HCT116 (cell line): ENCODE results near the gene LIG1. TPM values are rescaled to one million over a fixed set of nuclear protein-coding genes. Genes with fewer than 3 reads are reported as not detected.

Experiments used
- ATAC-seq: fragments of 200-7000 bp; cut with Tn5 transposase; 2 replicates; pipeline ENCODE4 v1.9.1; 2020; ENCODE audit warnings: mild to moderate bottlenecking, moderate library complexity
- BruUV-seq: library from RNA; stranded (reverse); fragments of 400-500 nt; replicated peaks from 2 replicates; lab custom pipeline; 2021; lab: Mats Ljungman, UMichigan
- CTCF ChIA-PET: fragments of 300-600 bp; sonication (Branson Sonifier 250); formaldehyde crosslinking; loops from one replicate; lab custom pipeline; 2021; ENCODE audit warnings: antibody characterized with exemption; lab: Charles Lee
- POLR2A ChIA-PET: fragments of 300-600, 350-600 bp; sonication (Branson Sonifier 250); formaldehyde crosslinking; loops from one replicate; lab custom pipeline; 2021; ENCODE audit warnings: antibody characterized with exemption; lab: Charles Lee
- RAD21 ChIA-PET, 2 experiments: fragments of 300-600 bp; sonication (Branson Sonifier 250); formaldehyde crosslinking; loops; one replicate each; lab custom pipeline; 2023; ENCODE audit warnings: low total read pairs in 2 of 2; ENCODE audit not compliant: uncharacterized antibody in 2 of 2, unreplicated experiment in 2 of 2, low non-redundant PET in 1 of 2; lab: Charles Lee
- DNase-seq: peaks from one replicate; pipeline ENCODE4 v3.0.0-alpha.2; 2010; ENCODE audit warnings: low read depth, low spot score
- H2AFZ ChIP-seq: fragments of 200-600 bp; shearing (Covaris generic), sonication (generic); 2 replicates; pipeline ENCODE4 v1.6.1; 2017; ENCODE audit warnings: low read depth, mixed run types, mixed read lengths, antibody characterized with exemption, low read length; ENCODE audit not compliant: poor library complexity, severe bottlenecking
- H3K27ac ChIP-seq: 2 replicates; pipeline ENCODE4 v1.5.1; 2012; ENCODE audit warnings: low read depth, low read length
- H3K27me3 ChIP-seq: fragments of 200-600 bp; sonication (generic); 2 replicates; pipeline ENCODE4 v1.6.1; 2016; ENCODE audit warnings: mixed run types, low read length, mixed read lengths; ENCODE audit not compliant: insufficient read depth
- H3K36me3 ChIP-seq, 2 experiments: fragments of 200-500 bp in 1 of 2; fragments of 200-600 bp in 1 of 2; sonication (Bioruptor generic) in 1 of 2; sonication (generic) in 1 of 2; 2 replicates each; pipeline versions ENCODE4 v1.5.1 to v1.6.1; 2014 to 2016; ENCODE audit warnings: low read length in 2 of 2, inconsistent platforms in 1 of 2, mixed read lengths in 1 of 2, mixed run types in 1 of 2; ENCODE audit not compliant: insufficient read depth in 2 of 2, control insufficient read depth in 1 of 2
- H3K4me1 ChIP-seq, 2 experiments: fragments of 200-600 bp in 1 of 2; sonication (generic) in 1 of 2; 2 replicates each; pipeline versions ENCODE4 v1.5.1 to v1.6.1; 2012 to 2017; ENCODE audit warnings: low read length in 2 of 2, inconsistent platforms in 1 of 2, mild to moderate bottlenecking in 1 of 2, mixed read lengths in 1 of 2, mixed run types in 1 of 2, moderate library complexity in 1 of 2; ENCODE audit not compliant: insufficient read depth in 2 of 2, control insufficient read depth in 1 of 2
- H3K4me2 ChIP-seq: fragments of 200-600 bp; sonication (generic); 2 replicates; pipeline ENCODE4 v1.6.1; 2017; ENCODE audit warnings: mixed run types, low read length, mixed read lengths
- H3K4me3 ChIP-seq, 2 experiments: fragments of 200-600 bp in 1 of 2; sonication (generic) in 1 of 2; replicated peaks in 1 of 2; 2 replicates each; pipeline ENCODE4 v1.5.1; 2011 to 2016; ENCODE audit warnings: low read length in 2 of 2, control low read depth in 1 of 2, low read depth in 1 of 2, mild to moderate bottlenecking in 1 of 2, mixed read lengths in 1 of 2, mixed run types in 1 of 2
- H3K79me2 ChIP-seq: fragments of 200-600 bp; sonication (generic); 2 replicates; pipeline ENCODE4 v1.6.1; 2017; ENCODE audit warnings: mild to moderate bottlenecking, mixed run types, low read length, moderate library complexity, mixed read lengths; ENCODE audit not compliant: insufficient read depth
- H3K9ac ChIP-seq: fragments of 200-600 bp; sonication (generic); 2 replicates; pipeline ENCODE4 v1.6.1; 2016; ENCODE audit warnings: low read length, mixed read lengths
- H3K9me2 ChIP-seq: fragments of 200-600 bp; sonication (generic), shearing (Covaris generic); 2 replicates; pipeline ENCODE4 v1.6.1; 2017; ENCODE audit warnings: mixed run types, mild to moderate bottlenecking, moderate library complexity; ENCODE audit not compliant: insufficient read depth
- H3K9me3 ChIP-seq, 2 experiments: fragments of 200-500 bp in 1 of 2; fragments of 200-600 bp in 1 of 2; sonication (Bioruptor generic) in 1 of 2; sonication (generic) in 1 of 2; 2 replicates each; pipeline ENCODE4 v1.6.1; 2014 to 2017; ENCODE audit warnings: low read length in 2 of 2, mixed read lengths in 2 of 2, inconsistent platforms in 1 of 2, low read depth in 1 of 2, mild to moderate bottlenecking in 1 of 2, mixed run types in 1 of 2, moderate library complexity in 1 of 2; ENCODE audit not compliant: control insufficient read depth in 1 of 2, insufficient read depth in 1 of 2
- H4K20me1 ChIP-seq: fragments of 200-600 bp; sonication (generic), shearing (Covaris generic); 2 replicates; pipeline ENCODE4 v1.6.1; 2017; ENCODE audit warnings: mixed run types, mild to moderate bottlenecking, moderate library complexity; ENCODE audit not compliant: insufficient read depth
- EZH2 ChIP-seq: fragments of 200-600 bp; sonication (generic); IDR thresholded peaks from 2 replicates; pipeline ENCODE4 v1.6.1; 2017; ENCODE audit warnings: antibody characterized with exemption, mixed run types
- JUND ChIP-seq: IDR thresholded peaks from 2 replicates; pipeline ENCODE4 v1.6.1; 2012
- POLR2A ChIP-seq: IDR thresholded peaks from 2 replicates; pipeline ENCODE4 v1.7.0; 2011; ENCODE audit warnings: borderline replicate concordance; ENCODE audit not compliant: insufficient read depth, insufficient read length; ENCODE audit errors: extremely low read depth
- POLR2AphosphoS5 ChIP-seq: IDR thresholded peaks from 2 replicates; pipeline ENCODE4 v1.6.1; 2011; ENCODE audit warnings: mild to moderate bottlenecking, low read depth, low read length, moderate library complexity
- RAD21 ChIP-seq: IDR thresholded peaks from 2 replicates; pipeline ENCODE4 v1.6.1; 2012; ENCODE audit warnings: low read depth, mild to moderate bottlenecking
- SP1 ChIP-seq: IDR thresholded peaks from 2 replicates; pipeline ENCODE4 v1.6.1; 2012; ENCODE audit warnings: low read depth
- YY1 ChIP-seq: IDR thresholded peaks from 2 replicates; pipeline ENCODE4 v1.6.1; 2011; ENCODE audit warnings: low read length, low read depth, moderate library complexity, mild to moderate bottlenecking; ENCODE audit not compliant: insufficient replicate concordance; ENCODE audit errors: extremely low read depth
- ZFX ChIP-seq: fragments of 450-650 bp; IDR thresholded peaks from 2 replicates; pipeline ENCODE4 v1.6.1; 2017
- ZNF274 ChIP-seq: fragments of 200-500 bp; sonication (Bioruptor generic); IDR thresholded peaks from 2 replicates; pipeline ENCODE4 v1.6.1; 2014; ENCODE audit warnings: mild to moderate bottlenecking, low read depth, low read length, inconsistent platforms
- intact Hi-C: fragments of 100-400 bp; cut with micrococcal nuclease; formaldehyde crosslinking; loops from 2 replicates; pipeline ENCODE4 v1.10.0; 2022
- total RNA-seq: library from RNA; stranded (reverse); gene quantifications from one replicate; pipeline ENCODE4 v1.2.1, GENCODE V29; 2021; ENCODE audit not compliant: unreplicated experiment
- TF ChIP-seq, protein P1 (sequence below), 3 experiments: fragments of 200-600 bp in 1 of 3; sonication (generic) in 1 of 3; IDR thresholded peaks in 2 of 3; conservative IDR thresholded peaks in 1 of 3; 2 replicates each; pipeline ENCODE4 v1.5.1; 2012 to 2017; ENCODE audit warnings: low read depth in 2 of 3, low read length in 2 of 3, antibody characterized with exemption in 1 of 3, borderline replicate concordance in 1 of 3, control low read depth in 1 of 3, mild to moderate bottlenecking in 1 of 3, mixed read lengths in 1 of 3, mixed run types in 1 of 3, moderate library complexity in 1 of 3; ENCODE audit not compliant: insufficient read depth in 1 of 3
- TF ChIP-seq, protein P2 (sequence below): IDR thresholded peaks from 2 replicates; pipeline ENCODE4 v1.6.1; 2012
- TF ChIP-seq, protein P3 (sequence below): IDR thresholded peaks from 2 replicates; pipeline ENCODE4 v1.6.1; 2012; ENCODE audit warnings: low read depth

Gene LIG1
- total RNA-seq, 1 experiment from 2014 or later = 122 TPM

DNA sequence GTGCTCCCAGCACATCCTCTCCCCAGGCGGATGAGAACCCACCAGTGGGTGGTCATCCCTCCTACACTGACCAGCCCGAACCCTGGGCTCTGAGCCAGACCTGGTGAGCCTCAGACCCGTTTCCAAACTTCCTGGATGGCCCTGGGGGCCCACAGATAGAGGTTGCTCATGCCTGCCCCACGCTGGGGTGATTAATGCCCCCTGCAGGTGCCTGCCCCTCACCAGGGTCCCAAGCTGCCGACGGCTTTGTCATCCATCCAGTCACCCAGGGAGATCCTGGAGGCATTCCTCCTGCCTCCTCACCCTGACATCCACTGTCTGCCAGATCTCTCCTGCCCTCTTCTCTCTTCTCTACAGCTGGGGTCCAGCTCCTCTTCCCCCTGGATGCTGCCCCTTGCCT lies 31.1 kb downstream of the LIG1 start:
- BruUV-seq = no TSS peak
- CTCF ChIA-PET = no interaction called here
- Histone ChIP-seq H3K9me3 (no peaks in the 10 kb centered on the region), H2AFZ (no peak overlapping the region), H3K36me3 (peaks cover 5 to 13% of the 10 kb centered on the region in 2 experiments; a peak in 3 of 4 replicates), H3K4me2 (no peak overlapping the region), H3K79me2 (no peaks in the 10 kb centered on the region), H4K20me1 (no peaks in the 10 kb centered on the region), H3K4me3 (no peak overlapping the region), H3K9ac (no peak overlapping the region), H3K27ac (no peak overlapping the region), H3K4me1 (no peaks in the 10 kb centered on the region)
- intact Hi-C loops = no loop called here
- TF ChIP-seq, protein P1, sequence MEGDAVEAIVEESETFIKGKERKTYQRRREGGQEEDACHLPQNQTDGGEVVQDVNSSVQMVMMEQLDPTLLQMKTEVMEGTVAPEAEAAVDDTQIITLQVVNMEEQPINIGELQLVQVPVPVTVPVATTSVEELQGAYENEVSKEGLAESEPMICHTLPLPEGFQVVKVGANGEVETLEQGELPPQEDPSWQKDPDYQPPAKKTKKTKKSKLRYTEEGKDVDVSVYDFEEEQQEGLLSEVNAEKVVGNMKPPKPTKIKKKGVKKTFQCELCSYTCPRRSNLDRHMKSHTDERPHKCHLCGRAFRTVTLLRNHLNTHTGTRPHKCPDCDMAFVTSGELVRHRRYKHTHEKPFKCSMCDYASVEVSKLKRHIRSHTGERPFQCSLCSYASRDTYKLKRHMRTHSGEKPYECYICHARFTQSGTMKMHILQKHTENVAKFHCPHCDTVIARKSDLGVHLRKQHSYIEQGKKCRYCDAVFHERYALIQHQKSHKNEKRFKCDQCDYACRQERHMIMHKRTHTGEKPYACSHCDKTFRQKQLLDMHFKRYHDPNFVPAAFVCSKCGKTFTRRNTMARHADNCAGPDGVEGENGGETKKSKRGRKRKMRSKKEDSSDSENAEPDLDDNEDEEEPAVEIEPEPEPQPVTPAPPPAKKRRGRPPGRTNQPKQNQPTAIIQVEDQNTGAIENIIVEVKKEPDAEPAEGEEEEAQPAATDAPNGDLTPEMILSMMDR (IDR thresholded peaks at IDR 0.05 in 2 of 3, conservative IDR thresholded peaks at IDR 0.05 in 1 of 3; ENCODE audit: borderline replicate concordance in 1 of 3, insufficient read depth in 1 of 3, low read depth in 2 of 3, low read length in 2 of 3) = no peak
- no peak for TF ChIP-seq ZNF274
- TF ChIP-seq, protein P2, sequence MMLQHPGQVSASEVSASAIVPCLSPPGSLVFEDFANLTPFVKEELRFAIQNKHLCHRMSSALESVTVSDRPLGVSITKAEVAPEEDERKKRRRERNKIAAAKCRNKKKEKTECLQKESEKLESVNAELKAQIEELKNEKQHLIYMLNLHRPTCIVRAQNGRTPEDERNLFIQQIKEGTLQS = no peak
- TF ChIP-seq POLR2AphosphoS5 = no peak
- no peak for TF ChIP-seq YY1
- TF ChIP-seq SP1 = no peak
- TF ChIP-seq JUND = no peak
- no peak for TF ChIP-seq ZFX
- no peak for TF ChIP-seq RAD21
- TF ChIP-seq, protein P3, sequence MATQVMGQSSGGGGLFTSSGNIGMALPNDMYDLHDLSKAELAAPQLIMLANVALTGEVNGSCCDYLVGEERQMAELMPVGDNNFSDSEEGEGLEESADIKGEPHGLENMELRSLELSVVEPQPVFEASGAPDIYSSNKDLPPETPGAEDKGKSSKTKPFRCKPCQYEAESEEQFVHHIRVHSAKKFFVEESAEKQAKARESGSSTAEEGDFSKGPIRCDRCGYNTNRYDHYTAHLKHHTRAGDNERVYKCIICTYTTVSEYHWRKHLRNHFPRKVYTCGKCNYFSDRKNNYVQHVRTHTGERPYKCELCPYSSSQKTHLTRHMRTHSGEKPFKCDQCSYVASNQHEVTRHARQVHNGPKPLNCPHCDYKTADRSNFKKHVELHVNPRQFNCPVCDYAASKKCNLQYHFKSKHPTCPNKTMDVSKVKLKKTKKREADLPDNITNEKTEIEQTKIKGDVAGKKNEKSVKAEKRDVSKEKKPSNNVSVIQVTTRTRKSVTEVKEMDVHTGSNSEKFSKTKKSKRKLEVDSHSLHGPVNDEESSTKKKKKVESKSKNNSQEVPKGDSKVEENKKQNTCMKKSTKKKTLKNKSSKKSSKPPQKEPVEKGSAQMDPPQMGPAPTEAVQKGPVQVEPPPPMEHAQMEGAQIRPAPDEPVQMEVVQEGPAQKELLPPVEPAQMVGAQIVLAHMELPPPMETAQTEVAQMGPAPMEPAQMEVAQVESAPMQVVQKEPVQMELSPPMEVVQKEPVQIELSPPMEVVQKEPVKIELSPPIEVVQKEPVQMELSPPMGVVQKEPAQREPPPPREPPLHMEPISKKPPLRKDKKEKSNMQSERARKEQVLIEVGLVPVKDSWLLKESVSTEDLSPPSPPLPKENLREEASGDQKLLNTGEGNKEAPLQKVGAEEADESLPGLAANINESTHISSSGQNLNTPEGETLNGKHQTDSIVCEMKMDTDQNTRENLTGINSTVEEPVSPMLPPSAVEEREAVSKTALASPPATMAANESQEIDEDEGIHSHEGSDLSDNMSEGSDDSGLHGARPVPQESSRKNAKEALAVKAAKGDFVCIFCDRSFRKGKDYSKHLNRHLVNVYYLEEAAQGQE = no peak
- no peak for TF ChIP-seq POLR2A
- no peak for TF ChIP-seq EZH2
- TF ChIP-seq, all 23 proteins: peak for 0
- ChIA-PET RAD21 (no interaction called here), POLR2A (no interaction called here)
- H3K27me3 ChIP-seq = no peaks in the 10 kb centered on the region
- H3K9me2 ChIP-seq = no peaks in the 10 kb centered on the region
- DNase-seq (no peak), ATAC-seq (no peak)
